Adrenal gland (tissue), 5 donors: ENCODE data around the gene ZNF366.

Source experiments
- POLR2A ChIP-seq, 2 donors: fragments of 450-650 bp; IDR thresholded peaks; one replicate each; pipeline ENCODE4 v1.6.1; 2017; ENCODE audit warnings: antibody characterized with exemption in 2 of 2, mild to moderate bottlenecking in 2 of 2, moderate library complexity in 1 of 2
- TF ChIP-seq, protein P1 (sequence below), 6 experiments: fragments of 450-650 bp in 4 of 6; fragments of 200-600 bp in 2 of 6; sonication (generic) in 1 of 6; IDR thresholded peaks; 1 replicate in 5 of 6; 2 replicates in 1 of 6; pipeline versions ENCODE4 v1.5.1 to v1.8.0; 2016 to 2021; ENCODE audit warnings: antibody characterized with exemption in 6 of 6, mild to moderate bottlenecking in 2 of 6, moderate library complexity in 1 of 6
- donor health status: DM: no; HTN: no; CAD: no.

DNA sequence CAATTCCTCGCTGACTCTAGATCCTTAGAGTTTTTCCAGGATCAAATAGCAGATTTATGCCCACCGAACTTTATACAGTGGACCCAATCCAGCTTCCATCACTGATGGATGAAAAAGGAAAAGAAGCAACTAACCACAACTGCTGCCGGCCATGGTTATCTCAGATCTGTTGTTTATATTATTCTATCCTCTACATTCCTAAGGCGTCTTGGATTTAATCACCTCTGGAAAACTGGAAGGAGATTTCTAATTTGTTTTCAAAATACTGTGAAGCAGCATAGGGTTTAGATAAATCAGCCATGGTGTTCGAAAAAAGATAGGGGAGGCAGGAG, 663 bp upstream of the ZNF366 start:
- TF ChIP-seq, protein P1, sequence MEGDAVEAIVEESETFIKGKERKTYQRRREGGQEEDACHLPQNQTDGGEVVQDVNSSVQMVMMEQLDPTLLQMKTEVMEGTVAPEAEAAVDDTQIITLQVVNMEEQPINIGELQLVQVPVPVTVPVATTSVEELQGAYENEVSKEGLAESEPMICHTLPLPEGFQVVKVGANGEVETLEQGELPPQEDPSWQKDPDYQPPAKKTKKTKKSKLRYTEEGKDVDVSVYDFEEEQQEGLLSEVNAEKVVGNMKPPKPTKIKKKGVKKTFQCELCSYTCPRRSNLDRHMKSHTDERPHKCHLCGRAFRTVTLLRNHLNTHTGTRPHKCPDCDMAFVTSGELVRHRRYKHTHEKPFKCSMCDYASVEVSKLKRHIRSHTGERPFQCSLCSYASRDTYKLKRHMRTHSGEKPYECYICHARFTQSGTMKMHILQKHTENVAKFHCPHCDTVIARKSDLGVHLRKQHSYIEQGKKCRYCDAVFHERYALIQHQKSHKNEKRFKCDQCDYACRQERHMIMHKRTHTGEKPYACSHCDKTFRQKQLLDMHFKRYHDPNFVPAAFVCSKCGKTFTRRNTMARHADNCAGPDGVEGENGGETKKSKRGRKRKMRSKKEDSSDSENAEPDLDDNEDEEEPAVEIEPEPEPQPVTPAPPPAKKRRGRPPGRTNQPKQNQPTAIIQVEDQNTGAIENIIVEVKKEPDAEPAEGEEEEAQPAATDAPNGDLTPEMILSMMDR (IDR thresholded peaks at IDR 0.05) = no peak
- TF ChIP-seq POLR2A (IDR thresholded peaks at IDR 0.05) = no peak
